GM23338 (cell line): ENCODE data around the gene SLC10A2. TPM values are rescaled to one million over a fixed set of nuclear protein-coding genes. Genes with fewer than 3 reads are reported as not detected.

Experiments
- ATAC-seq: fragments of 200-7000 bp; cut with Tn5 transposase; 3 replicates; pipeline ENCODE4 v1.9.1; 2020
- DNase-seq: peaks from one replicate; pipeline ENCODE4 v3.0.0-alpha.2; 2015; ENCODE audit warnings: low spot score
- H2AFZ ChIP-seq: fragments of 200-600 bp; sonication (generic); 2 replicates; pipeline ENCODE4 v1.8.0; 2016; ENCODE audit warnings: antibody characterized with exemption, mild to moderate bottlenecking, moderate library complexity
- H3F3A ChIP-seq: fragments of 200-600 bp; sonication (generic); replicated peaks from 2 replicates; pipeline ENCODE4 v1.8.0; 2017; ENCODE audit warnings: antibody characterized with exemption, mixed run types, low read depth
- H3K27ac ChIP-seq: fragments of 200-600 bp; sonication (generic); 2 replicates; pipeline ENCODE4 v1.6.1; 2016; ENCODE audit warnings: low read depth
- H3K27me3 ChIP-seq: fragments of 200-600 bp; sonication (generic); 2 replicates; pipeline ENCODE4 v1.8.0; 2016; ENCODE audit warnings: mild to moderate bottlenecking, mixed run types, moderate library complexity; ENCODE audit not compliant: insufficient read depth
- H3K36me3 ChIP-seq: fragments of 200-600 bp; sonication (generic); 2 replicates; pipeline ENCODE4 v1.8.0; 2016; ENCODE audit warnings: mild to moderate bottlenecking; ENCODE audit not compliant: insufficient read depth
- H3K4me1 ChIP-seq: fragments of 200-600 bp; sonication (generic); 2 replicates; pipeline ENCODE4 v1.8.0; 2016; ENCODE audit warnings: mild to moderate bottlenecking, moderate library complexity; ENCODE audit not compliant: insufficient read depth
- H3K4me2 ChIP-seq: fragments of 200-600 bp; sonication (generic); 2 replicates; pipeline ENCODE4 v1.7.1; 2017; ENCODE audit warnings: mixed run types
- H3K4me3 ChIP-seq: fragments of 200-600 bp; sonication (generic); 2 replicates; pipeline ENCODE4 v1.6.1; 2016; ENCODE audit warnings: mixed run types
- H3K79me2 ChIP-seq: fragments of 200-600 bp; sonication (generic); replicated peaks from 2 replicates; pipeline ENCODE4 v1.8.0; 2017; ENCODE audit warnings: mild to moderate bottlenecking; ENCODE audit not compliant: insufficient read depth
- H3K9me2 ChIP-seq: fragments of 200-600 bp; sonication (generic); 2 replicates; pipeline ENCODE4 v1.8.0; 2017; ENCODE audit not compliant: insufficient read depth
- H4K20me1 ChIP-seq: fragments of 200-600 bp; sonication (generic); replicated peaks from 2 replicates; pipeline ENCODE4 v1.8.0; 2017; ENCODE audit warnings: mild to moderate bottlenecking; ENCODE audit not compliant: insufficient read depth
- H3K27ac Mint-ChIP-seq: 2 replicates; pipeline ENCODE4 v1.8.0; 2020; ENCODE audit warnings: inconsistent platforms, mild to moderate bottlenecking, moderate library complexity, mixed read lengths
- H3K27me3 Mint-ChIP-seq: 3 replicates; pipeline ENCODE4 v1.8.0; 2022; ENCODE audit warnings: low read depth, mild to moderate bottlenecking, moderate library complexity, mixed read lengths, inconsistent platforms; ENCODE audit not compliant: insufficient read depth, poor library complexity
- H3K36me3 Mint-ChIP-seq: 3 replicates; pipeline ENCODE4 v1.8.0; 2021; ENCODE audit warnings: low read depth, mild to moderate bottlenecking, inconsistent platforms, moderate library complexity, mixed read lengths
- H3K4me1 Mint-ChIP-seq: 3 replicates; pipeline ENCODE4 v1.8.0; 2020; ENCODE audit warnings: mild to moderate bottlenecking, inconsistent platforms, mixed read lengths
- H3K4me3 Mint-ChIP-seq: 3 replicates; pipeline ENCODE4 v1.8.0; 2021; ENCODE audit warnings: moderate library complexity, mild to moderate bottlenecking, inconsistent platforms, mixed read lengths
- H3K9me3 Mint-ChIP-seq: 3 replicates; pipeline ENCODE4 v1.8.0; 2020; ENCODE audit warnings: moderate library complexity, mild to moderate bottlenecking, inconsistent platforms, mixed read lengths
- CREB1 ChIP-seq: fragments of 250-450 bp; sonication (Bioruptor Pico); IDR thresholded peaks from 2 replicates; pipeline ENCODE4 v1.5.0; 2020; ENCODE audit warnings: low read depth, mild to moderate bottlenecking, moderate library complexity
- EZH2 ChIP-seq: fragments of 200-600 bp; sonication (generic); IDR thresholded peaks from one replicate; pipeline ENCODE4 v1.8.0; 2017; ENCODE audit warnings: antibody characterized with exemption, mild to moderate bottlenecking, low read depth; ENCODE audit not compliant: unreplicated experiment
- EZH2phosphoT487 ChIP-seq: fragments of 200-600 bp; sonication (generic); IDR thresholded peaks from one replicate; pipeline ENCODE4 v1.8.1; 2018; ENCODE audit warnings: antibody characterized with exemption; ENCODE audit not compliant: unreplicated experiment
- JUNB ChIP-seq: IDR thresholded peaks from one replicate; pipeline ENCODE4 v1.6.1; 2016; ENCODE audit warnings: antibody characterized with exemption; ENCODE audit not compliant: unreplicated experiment
- NANOG ChIP-seq: IDR thresholded peaks from 2 replicates; pipeline ENCODE4 v1.6.1; 2016; ENCODE audit warnings: antibody characterized with exemption, borderline replicate concordance
- POLR2AphosphoS5 ChIP-seq: IDR thresholded peaks from 2 replicates; pipeline ENCODE4 v1.6.1; 2016; ENCODE audit warnings: antibody characterized with exemption, low read depth
- STAT1 ChIP-seq: IDR thresholded peaks from one replicate; pipeline ENCODE4 v1.6.1; 2016; ENCODE audit warnings: antibody characterized with exemption; ENCODE audit not compliant: unreplicated experiment
- ZNF114 ChIP-seq: fragments of 250-450 bp; sonication (Bioruptor Pico); IDR thresholded peaks from 2 replicates; pipeline ENCODE4 v1.5.0; 2020; ENCODE audit warnings: mild to moderate bottlenecking, moderate library complexity
- ZNF331 ChIP-seq: fragments of 250-450 bp; sonication (Bioruptor Pico); IDR thresholded peaks from 2 replicates; pipeline ENCODE4 v1.5.0; 2020; ENCODE audit warnings: low read depth, mild to moderate bottlenecking, moderate library complexity
- polyA plus RNA-seq: library from polyadenylated mRNA; unstranded; fragments of >200 nt; fragmentation: Nextera tagmentation; extraction: Ambion mirVana; gene quantifications from 2 replicates; pipeline ENCODE4 v1.2.1, GENCODE V29; 2016
- total RNA-seq: library from RNA; depleted of rRNA; stranded (reverse); fragments of >200 nt; shearing (Covaris generic); gene quantifications from 2 replicates; pipeline ENCODE4 v1.2.3, GENCODE V29; 2014
- TF ChIP-seq, protein P1 (sequence below): IDR thresholded peaks from 2 replicates; pipeline ENCODE4 v1.6.1; 2016; ENCODE audit warnings: antibody characterized with exemption
- TF ChIP-seq, protein P2 (sequence below), 2 experiments: fragments of 200-600 bp in 1 of 2; sonication (generic) in 1 of 2; conservative IDR thresholded peaks; 2 replicates each; pipeline versions ENCODE4 v1.5.1 to v1.6.1; 2016 to 2017; ENCODE audit warnings: antibody characterized with exemption in 2 of 2, low read depth in 2 of 2, mild to moderate bottlenecking in 2 of 2, moderate library complexity in 1 of 2
- TF ChIP-seq, protein P3 (sequence below): fragments of 250-450 bp; sonication (Bioruptor Pico); IDR thresholded peaks from 2 replicates; pipeline ENCODE4 v1.5.0; 2020; ENCODE audit warnings: mild to moderate bottlenecking, moderate library complexity
- TF ChIP-seq, protein P4 (sequence below): IDR thresholded peaks from one replicate; pipeline ENCODE4 v1.6.1; 2018; ENCODE audit warnings: antibody characterized with exemption; ENCODE audit not compliant: unreplicated experiment

Gene SLC10A2
- total and polyA plus RNA-seq, 2 experiments from 2014 or later, result not detected

DNA sequence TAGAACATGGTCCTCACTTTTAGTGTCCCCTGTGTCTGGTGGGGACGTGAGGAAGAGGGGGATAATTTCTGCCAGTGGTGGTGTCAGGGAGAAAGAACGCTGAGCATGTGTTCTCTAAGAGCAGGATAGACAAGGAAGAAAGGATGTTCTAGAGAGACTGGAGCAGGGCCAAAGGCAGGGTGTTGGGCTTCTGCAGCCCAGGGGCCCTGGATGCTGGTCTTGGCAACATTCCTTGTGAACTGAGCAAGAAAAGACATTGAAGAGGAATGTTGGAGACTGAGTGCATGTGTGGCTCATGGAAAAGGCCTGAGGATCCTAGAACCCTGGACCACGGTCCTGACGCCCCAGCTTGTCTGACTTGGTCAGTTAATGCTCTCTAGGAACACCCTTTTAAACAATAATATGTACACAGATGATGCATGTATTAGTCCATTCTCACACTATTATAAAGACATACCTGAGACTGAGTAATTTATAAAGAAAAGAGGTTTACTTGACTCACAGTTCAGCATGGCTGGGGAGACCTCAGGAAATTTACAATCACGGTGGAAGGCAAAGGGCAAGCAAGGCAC lies 33.6 kb upstream of the SLC10A2 start:
- Histone ChIP-seq H3K9me2 (no peaks in the 10 kb centered on the region), H3K27me3 (no peaks in the 10 kb centered on the region), H3K36me3 (no peaks in the 10 kb centered on the region; the same call in 1 of the 2 replicates), H4K20me1 (no peaks in the 10 kb centered on the region), H3K79me2 (no peaks in the 10 kb centered on the region), H2AFZ (no peak overlapping the region), H3K4me3 (no peak overlapping the region), H3K27ac (no peak overlapping the region), H3K4me1 (peaks cover 17% of the 10 kb centered on the region), H3F3A (no peaks in the 10 kb centered on the region; the same call in 1 of the 2 replicates), H3K4me2 (no peak overlapping the region)
- H3K27ac Mint-ChIP-seq, result no peak overlapping the region
- H3K36me3 Mint-ChIP-seq, result peaks cover 2% of the 10 kb centered on the region; the same call in 2 of the 3 replicates
- H3K9me3 Mint-ChIP-seq, result peaks cover 16% of the 10 kb centered on the region
- H3K4me1 Mint-ChIP-seq, result peaks cover 21% of the 10 kb centered on the region
- DNase-seq (no peak), ATAC-seq (no peak)
- TF ChIP-seq NANOG (no peak), ZNF114 (CRISPR knock-in tag) (no peak), ZNF331 (CRISPR knock-in tag) (no peak), CREB1 (CRISPR knock-in tag) (no peak), POLR2AphosphoS5 (no peak), EZH2 (no peak), EZH2phosphoT487 (no peak), JUNB (no peak), STAT1 (no peak)
- TF ChIP-seq, protein P1, sequence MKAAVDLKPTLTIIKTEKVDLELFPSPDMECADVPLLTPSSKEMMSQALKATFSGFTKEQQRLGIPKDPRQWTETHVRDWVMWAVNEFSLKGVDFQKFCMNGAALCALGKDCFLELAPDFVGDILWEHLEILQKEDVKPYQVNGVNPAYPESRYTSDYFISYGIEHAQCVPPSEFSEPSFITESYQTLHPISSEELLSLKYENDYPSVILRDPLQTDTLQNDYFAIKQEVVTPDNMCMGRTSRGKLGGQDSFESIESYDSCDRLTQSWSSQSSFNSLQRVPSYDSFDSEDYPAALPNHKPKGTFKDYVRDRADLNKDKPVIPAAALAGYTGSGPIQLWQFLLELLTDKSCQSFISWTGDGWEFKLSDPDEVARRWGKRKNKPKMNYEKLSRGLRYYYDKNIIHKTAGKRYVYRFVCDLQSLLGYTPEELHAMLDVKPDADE, result no peak
- TF ChIP-seq, protein P2, sequence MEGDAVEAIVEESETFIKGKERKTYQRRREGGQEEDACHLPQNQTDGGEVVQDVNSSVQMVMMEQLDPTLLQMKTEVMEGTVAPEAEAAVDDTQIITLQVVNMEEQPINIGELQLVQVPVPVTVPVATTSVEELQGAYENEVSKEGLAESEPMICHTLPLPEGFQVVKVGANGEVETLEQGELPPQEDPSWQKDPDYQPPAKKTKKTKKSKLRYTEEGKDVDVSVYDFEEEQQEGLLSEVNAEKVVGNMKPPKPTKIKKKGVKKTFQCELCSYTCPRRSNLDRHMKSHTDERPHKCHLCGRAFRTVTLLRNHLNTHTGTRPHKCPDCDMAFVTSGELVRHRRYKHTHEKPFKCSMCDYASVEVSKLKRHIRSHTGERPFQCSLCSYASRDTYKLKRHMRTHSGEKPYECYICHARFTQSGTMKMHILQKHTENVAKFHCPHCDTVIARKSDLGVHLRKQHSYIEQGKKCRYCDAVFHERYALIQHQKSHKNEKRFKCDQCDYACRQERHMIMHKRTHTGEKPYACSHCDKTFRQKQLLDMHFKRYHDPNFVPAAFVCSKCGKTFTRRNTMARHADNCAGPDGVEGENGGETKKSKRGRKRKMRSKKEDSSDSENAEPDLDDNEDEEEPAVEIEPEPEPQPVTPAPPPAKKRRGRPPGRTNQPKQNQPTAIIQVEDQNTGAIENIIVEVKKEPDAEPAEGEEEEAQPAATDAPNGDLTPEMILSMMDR (conservative IDR thresholded peaks at IDR 0.05; ENCODE audit: low read depth in 2 of 2), result no peak
- TF ChIP-seq, protein P3, sequence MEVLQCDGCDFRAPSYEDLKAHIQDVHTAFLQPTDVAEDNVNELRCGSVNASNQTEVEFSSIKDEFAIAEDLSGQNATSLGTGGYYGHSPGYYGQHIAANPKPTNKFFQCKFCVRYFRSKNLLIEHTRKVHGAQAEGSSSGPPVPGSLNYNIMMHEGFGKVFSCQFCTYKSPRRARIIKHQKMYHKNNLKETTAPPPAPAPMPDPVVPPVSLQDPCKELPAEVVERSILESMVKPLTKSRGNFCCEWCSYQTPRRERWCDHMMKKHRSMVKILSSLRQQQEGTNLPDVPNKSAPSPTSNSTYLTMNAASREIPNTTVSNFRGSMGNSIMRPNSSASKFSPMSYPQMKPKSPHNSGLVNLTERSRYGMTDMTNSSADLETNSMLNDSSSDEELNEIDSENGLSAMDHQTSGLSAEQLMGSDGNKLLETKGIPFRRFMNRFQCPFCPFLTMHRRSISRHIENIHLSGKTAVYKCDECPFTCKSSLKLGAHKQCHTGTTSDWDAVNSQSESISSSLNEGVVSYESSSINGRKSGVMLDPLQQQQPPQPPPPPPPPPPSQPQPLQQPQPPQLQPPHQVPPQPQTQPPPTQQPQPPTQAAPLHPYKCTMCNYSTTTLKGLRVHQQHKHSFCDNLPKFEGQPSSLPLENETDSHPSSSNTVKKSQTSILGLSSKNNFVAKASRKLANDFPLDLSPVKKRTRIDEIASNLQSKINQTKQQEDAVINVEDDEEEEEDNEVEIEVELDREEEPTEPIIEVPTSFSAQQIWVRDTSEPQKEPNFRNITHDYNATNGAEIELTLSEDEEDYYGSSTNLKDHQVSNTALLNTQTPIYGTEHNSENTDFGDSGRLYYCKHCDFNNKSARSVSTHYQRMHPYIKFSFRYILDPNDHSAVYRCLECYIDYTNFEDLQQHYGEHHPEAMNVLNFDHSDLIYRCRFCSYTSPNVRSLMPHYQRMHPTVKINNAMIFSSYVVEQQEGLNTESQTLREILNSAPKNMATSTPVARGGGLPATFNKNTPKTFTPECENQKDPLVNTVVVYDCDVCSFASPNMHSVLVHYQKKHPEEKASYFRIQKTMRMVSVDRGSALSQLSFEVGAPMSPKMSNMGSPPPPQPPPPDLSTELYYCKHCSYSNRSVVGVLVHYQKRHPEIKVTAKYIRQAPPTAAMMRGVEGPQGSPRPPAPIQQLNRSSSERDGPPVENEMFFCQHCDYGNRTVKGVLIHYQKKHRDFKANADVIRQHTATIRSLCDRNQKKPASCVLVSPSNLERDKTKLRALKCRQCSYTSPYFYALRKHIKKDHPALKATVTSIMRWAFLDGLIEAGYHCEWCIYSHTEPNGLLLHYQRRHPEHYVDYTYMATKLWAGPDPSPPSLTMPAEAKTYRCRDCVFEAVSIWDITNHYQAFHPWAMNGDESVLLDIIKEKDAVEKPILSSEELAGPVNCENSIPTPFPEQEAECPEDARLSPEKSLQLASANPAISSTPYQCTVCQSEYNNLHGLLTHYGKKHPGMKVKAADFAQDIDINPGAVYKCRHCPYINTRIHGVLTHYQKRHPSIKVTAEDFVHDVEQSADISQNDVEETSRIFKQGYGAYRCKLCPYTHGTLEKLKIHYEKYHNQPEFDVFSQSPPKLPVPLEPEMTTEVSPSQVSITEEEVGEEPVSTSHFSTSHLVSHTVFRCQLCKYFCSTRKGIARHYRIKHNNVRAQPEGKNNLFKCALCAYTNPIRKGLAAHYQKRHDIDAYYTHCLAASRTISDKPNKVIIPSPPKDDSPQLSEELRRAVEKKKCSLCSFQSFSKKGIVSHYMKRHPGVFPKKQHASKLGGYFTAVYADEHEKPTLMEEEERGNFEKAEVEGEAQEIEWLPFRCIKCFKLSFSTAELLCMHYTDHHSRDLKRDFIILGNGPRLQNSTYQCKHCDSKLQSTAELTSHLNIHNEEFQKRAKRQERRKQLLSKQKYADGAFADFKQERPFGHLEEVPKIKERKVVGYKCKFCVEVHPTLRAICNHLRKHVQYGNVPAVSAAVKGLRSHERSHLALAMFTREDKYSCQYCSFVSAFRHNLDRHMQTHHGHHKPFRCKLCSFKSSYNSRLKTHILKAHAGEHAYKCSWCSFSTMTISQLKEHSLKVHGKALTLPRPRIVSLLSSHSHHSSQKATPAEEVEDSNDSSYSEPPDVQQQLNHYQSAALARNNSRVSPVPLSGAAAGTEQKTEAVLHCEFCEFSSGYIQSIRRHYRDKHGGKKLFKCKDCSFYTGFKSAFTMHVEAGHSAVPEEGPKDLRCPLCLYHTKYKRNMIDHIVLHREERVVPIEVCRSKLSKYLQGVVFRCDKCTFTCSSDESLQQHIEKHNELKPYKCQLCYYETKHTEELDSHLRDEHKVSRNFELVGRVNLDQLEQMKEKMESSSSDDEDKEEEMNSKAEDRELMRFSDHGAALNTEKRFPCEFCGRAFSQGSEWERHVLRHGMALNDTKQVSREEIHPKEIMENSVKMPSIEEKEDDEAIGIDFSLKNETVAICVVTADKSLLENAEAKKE, result no peak
- TF ChIP-seq, protein P4, sequence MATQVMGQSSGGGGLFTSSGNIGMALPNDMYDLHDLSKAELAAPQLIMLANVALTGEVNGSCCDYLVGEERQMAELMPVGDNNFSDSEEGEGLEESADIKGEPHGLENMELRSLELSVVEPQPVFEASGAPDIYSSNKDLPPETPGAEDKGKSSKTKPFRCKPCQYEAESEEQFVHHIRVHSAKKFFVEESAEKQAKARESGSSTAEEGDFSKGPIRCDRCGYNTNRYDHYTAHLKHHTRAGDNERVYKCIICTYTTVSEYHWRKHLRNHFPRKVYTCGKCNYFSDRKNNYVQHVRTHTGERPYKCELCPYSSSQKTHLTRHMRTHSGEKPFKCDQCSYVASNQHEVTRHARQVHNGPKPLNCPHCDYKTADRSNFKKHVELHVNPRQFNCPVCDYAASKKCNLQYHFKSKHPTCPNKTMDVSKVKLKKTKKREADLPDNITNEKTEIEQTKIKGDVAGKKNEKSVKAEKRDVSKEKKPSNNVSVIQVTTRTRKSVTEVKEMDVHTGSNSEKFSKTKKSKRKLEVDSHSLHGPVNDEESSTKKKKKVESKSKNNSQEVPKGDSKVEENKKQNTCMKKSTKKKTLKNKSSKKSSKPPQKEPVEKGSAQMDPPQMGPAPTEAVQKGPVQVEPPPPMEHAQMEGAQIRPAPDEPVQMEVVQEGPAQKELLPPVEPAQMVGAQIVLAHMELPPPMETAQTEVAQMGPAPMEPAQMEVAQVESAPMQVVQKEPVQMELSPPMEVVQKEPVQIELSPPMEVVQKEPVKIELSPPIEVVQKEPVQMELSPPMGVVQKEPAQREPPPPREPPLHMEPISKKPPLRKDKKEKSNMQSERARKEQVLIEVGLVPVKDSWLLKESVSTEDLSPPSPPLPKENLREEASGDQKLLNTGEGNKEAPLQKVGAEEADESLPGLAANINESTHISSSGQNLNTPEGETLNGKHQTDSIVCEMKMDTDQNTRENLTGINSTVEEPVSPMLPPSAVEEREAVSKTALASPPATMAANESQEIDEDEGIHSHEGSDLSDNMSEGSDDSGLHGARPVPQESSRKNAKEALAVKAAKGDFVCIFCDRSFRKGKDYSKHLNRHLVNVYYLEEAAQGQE, result no peak
- H3K4me3 Mint-ChIP-seq, result no peak overlapping the region
- H3K27me3 Mint-ChIP-seq, result peaks cover 3% of the 10 kb centered on the region
